ENCODE results near the gene OSBPL5. TPM values are rescaled to one million over a fixed set of nuclear protein-coding genes. Genes with fewer than 3 reads are reported as not detected.

Gene OSBPL5
- total and polyA plus RNA-seq, 5 experiments from 2014 or later: 4.4 to 18.3 (median 5.5) TPM

GRCh38 chr11:3088806-3089205 lies 76.3 kb downstream of the OSBPL5 start:
- Mint-ChIP-seq H3K9me3 (no peaks in the 10 kb centered on the region), H3K4me1 (peaks cover 0 to 3% (median under 1%) of the 10 kb centered on the region in 4 donors), H3K27me3 (no peaks in the 10 kb centered on the region), H3K27ac (peak overlapping the region in 1 of 10 donors; percentile 59), H3K36me3 (peaks cover 0 to 7% (median 3%) of the 10 kb centered on the region in 3 donors), H3K4me3 (no peak overlapping the region)
- POLR2A ChIA-PET: interaction anchor here (0.6 to 1.1 kb wide), 2 partner anchors 30 to 107 kb away, joined by 3 read pairs; no protein-coding TSS in a partner anchor
- no peak for DNase-seq
- no peak for ATAC-seq

GRCh38 chr11:3087821-3088800 lies 77.0 kb downstream of the OSBPL5 start:
- POLR2A ChIA-PET: interaction anchor here (0.6 to 1.1 kb wide), 3 partner anchors 10 to 555 kb away, joined by 3 to 5 read pairs (median 3); no protein-coding TSS in a partner anchor
- H3K27ac Mint-ChIP-seq: peak overlapping the region in 1 of 10 donors; percentile 59
- peaks cover 0 to 2% (median 0%) of the 10 kb centered on the region in 5 donors for H3K27me3 Mint-ChIP-seq
- peaks cover 0 to 3% (median under 1%) of the 10 kb centered on the region in 4 donors for H3K4me1 Mint-ChIP-seq
- no peak for ATAC-seq
- H3K4me3 Mint-ChIP-seq: no peak overlapping the region
- DNase-seq: no peak
- no peaks in the 10 kb centered on the region for H3K9me3 Mint-ChIP-seq
- H3K36me3 Mint-ChIP-seq: peaks cover 0 to 5% (median 3%) of the 10 kb centered on the region in 3 donors

GRCh38 chr11:3087373-3087772 lies 77.7 kb downstream of the OSBPL5 start:
- Mint-ChIP-seq H3K9me3 (no peaks in the 10 kb centered on the region), H3K27me3 (peaks cover 0 to 4% (median 2%) of the 10 kb centered on the region in 5 donors), H3K4me1 (peaks cover 0 to 3% (median under 1%) of the 10 kb centered on the region in 4 donors), H3K36me3 (peaks cover 0 to 5% (median 3%) of the 10 kb centered on the region in 3 donors), H3K27ac (peak overlapping the region in 1 of 10 donors; percentile 53), H3K4me3 (no peak overlapping the region)
- POLR2A ChIA-PET: interaction anchor here (0.9 to 1.1 kb wide), 2 partner anchors 29 to 554 kb away, joined by 3 read pairs; no protein-coding TSS in a partner anchor
- ATAC-seq (no peak), DNase-seq (no peak)

- Mint-ChIP-seq H3K27ac (peak overlapping the region in 1 of 10 donors; percentile 40), H3K9me3 (no peaks in the 10 kb centered on the region), H3K27me3 (peaks cover 0 to 5% (median 2%) of the 10 kb centered on the region in 5 donors), H3K36me3 (peaks cover 0 to 3% (median 2%) of the 10 kb centered on the region in 3 donors), H3K4me3 (no peak overlapping the region), H3K4me1 (no peaks in the 10 kb centered on the region)
- no peak for DNase-seq
- POLR2A ChIA-PET: interaction anchor here (0.9 kb wide), 1 partner anchor 554 kb away, joined by 3 read pairs; no protein-coding TSS in a partner anchor
- no peak for ATAC-seq
These were observed 78.4 kb downstream of the OSBPL5 start for GRCh38 chr11:3086671-3087150.

- H3K36me3 Mint-ChIP-seq: peaks cover 0 to 3% (median 2%) of the 10 kb centered on the region in 3 donors
- peak overlapping the region in 1 of 10 donors; percentile 81 for H3K27ac Mint-ChIP-seq
- H3K9me3 Mint-ChIP-seq: no peaks in the 10 kb centered on the region
- no peaks in the 10 kb centered on the region for H3K4me1 Mint-ChIP-seq
- no peak overlapping the region for H3K4me3 Mint-ChIP-seq
- ATAC-seq (no peak), DNase-seq (no peak)
- peaks cover under 1 to 5% (median 2%) of the 10 kb centered on the region in 5 donors for H3K27me3 Mint-ChIP-seq
- POLR2A ChIA-PET: no interaction called here
These were observed 79.0 kb downstream of the OSBPL5 start for GRCh38 chr11:3086114-3086513.

GRCh38 chr11:3085052-3085451 lies 80.1 kb downstream of the OSBPL5 start:
- no peaks in the 10 kb centered on the region for H3K9me3 Mint-ChIP-seq
- peaks cover 2 to 9% (median 8%) of the 10 kb centered on the region in 5 donors for H3K27me3 Mint-ChIP-seq
- POLR2A ChIA-PET: no interaction called here
- no peak overlapping the region for H3K4me3 Mint-ChIP-seq
- no peaks in the 10 kb centered on the region for H3K4me1 Mint-ChIP-seq
- H3K36me3 Mint-ChIP-seq: peaks cover 0 to 3% (median 0%) of the 10 kb centered on the region in 3 donors
- no peak for ATAC-seq
- peak overlapping the region in 2 of 10 donors; percentile 5 to 81 for H3K27ac Mint-ChIP-seq
- no peak for DNase-seq

GRCh38 chr11:3083321-3083720 lies 81.8 kb downstream of the OSBPL5 start:
- no peak for DNase-seq
- Mint-ChIP-seq H3K9me3 (no peaks in the 10 kb centered on the region), H3K4me3 (no peak overlapping the region), H3K27me3 (peaks cover 2 to 12% (median 8%) of the 10 kb centered on the region in 5 donors), H3K27ac (no peak overlapping the region), H3K36me3 (peaks cover 0 to under 1% (median 0%) of the 10 kb centered on the region in 3 donors), H3K4me1 (no peaks in the 10 kb centered on the region)
- POLR2A ChIA-PET: no interaction called here
- no peak for ATAC-seq

- Mint-ChIP-seq H3K9me3 (no peaks in the 10 kb centered on the region), H3K27me3 (peaks cover 2 to 12% (median 8%) of the 10 kb centered on the region in 5 donors)
These were observed 83.7 kb downstream of the OSBPL5 start for GRCh38 chr11:3081386-3081751.

GRCh38 chr11:3080733-3081385 lies 84.3 kb downstream of the OSBPL5 start:
- no peaks in the 10 kb centered on the region for H3K4me1 Mint-ChIP-seq
- POLR2A ChIA-PET: no interaction called here
- no peaks in the 10 kb centered on the region for H3K9me3 Mint-ChIP-seq
- H3K27me3 Mint-ChIP-seq: peaks cover 2 to 12% (median 8%) of the 10 kb centered on the region in 5 donors
- DNase-seq (no peak), ATAC-seq (no peak)
- no peaks in the 10 kb centered on the region for H3K36me3 Mint-ChIP-seq
- H3K4me3 Mint-ChIP-seq: no peak overlapping the region
- peak overlapping the region in 1 of 10 donors; percentile 25 for H3K27ac Mint-ChIP-seq

More at GRCh38 chr11:3081386-3081751, 83.7 kb downstream of the OSBPL5 start:
- no peak overlapping the region for H3K27ac Mint-ChIP-seq
- H3K36me3 Mint-ChIP-seq: no peaks in the 10 kb centered on the region
- no peaks in the 10 kb centered on the region for H3K4me1 Mint-ChIP-seq
- POLR2A ChIA-PET: interaction anchor here (0.6 kb wide), 2 partner anchors 67 to 768 kb away, joined by 3 to 4 read pairs; no protein-coding TSS in a partner anchor
- ATAC-seq: no peak
- no peak for DNase-seq
- no peak overlapping the region for H3K4me3 Mint-ChIP-seq

GRCh38 chr11:3080104-3080503 lies 85.0 kb downstream of the OSBPL5 start:
- POLR2A ChIA-PET: no interaction called here
- ATAC-seq: no peak

GRCh38 chr11:3077846-3078440 lies 87.2 kb downstream of the OSBPL5 start:
- ATAC-seq: no peak
- no peaks in the 10 kb centered on the region for H3K9me3 Mint-ChIP-seq

More at GRCh38 chr11:3080104-3080503, 85.0 kb downstream of the OSBPL5 start:
- no peaks in the 10 kb centered on the region for H3K9me3 Mint-ChIP-seq
- H3K27me3 Mint-ChIP-seq: peaks cover 2 to 12% (median 8%) of the 10 kb centered on the region in 5 donors
- H3K36me3 Mint-ChIP-seq: no peaks in the 10 kb centered on the region
- DNase-seq: no peak
- no peak overlapping the region for H3K4me3 Mint-ChIP-seq
- H3K4me1 Mint-ChIP-seq: no peaks in the 10 kb centered on the region
- no peak overlapping the region for H3K27ac Mint-ChIP-seq

GRCh38 chr11:3077189-3077836 lies 87.8 kb downstream of the OSBPL5 start:
- Mint-ChIP-seq H3K9me3 (no peaks in the 10 kb centered on the region), H3K4me3 (no peak overlapping the region), H3K27me3 (peaks cover 1 to 8% (median 7%) of the 10 kb centered on the region in 5 donors), H3K27ac (no peak overlapping the region), H3K4me1 (no peaks in the 10 kb centered on the region), H3K36me3 (no peaks in the 10 kb centered on the region)
- POLR2A ChIA-PET: no interaction called here
- ATAC-seq: no peak
- no peak for DNase-seq

More at GRCh38 chr11:3077846-3078440, 87.2 kb downstream of the OSBPL5 start:
- no peaks in the 10 kb centered on the region for H3K4me1 Mint-ChIP-seq
- H3K4me3 Mint-ChIP-seq: no peak overlapping the region
- peaks cover 3 to 10% (median 8%) of the 10 kb centered on the region in 5 donors for H3K27me3 Mint-ChIP-seq
- H3K36me3 Mint-ChIP-seq: no peaks in the 10 kb centered on the region
- POLR2A ChIA-PET: no interaction called here
- DNase-seq: no peak
- no peak overlapping the region for H3K27ac Mint-ChIP-seq

Data from naive thymus-derived CD8-positive, alpha-beta T cell (primary cell).